Activated T-helper 2 cell treated with anti-CD3 and anti-CD28 coated beads, Interferon-gamma antibody, Interleukin-2, Interleukin-4, amounts not matched to agents 10 μg/mL and 5 μg/mL and 100 μg/mL, durations not matched to agents 14 hours and 24 hours and 36 hours (primary cell): ENCODE measurements around the gene WAS. TPM values are rescaled to one million over a fixed set of nuclear protein-coding genes. Genes with fewer than 3 reads are reported as not detected.

Experiments used
- DNase-seq: peaks from one replicate; pipeline ENCODE4 v3.0.0; 2021; ENCODE audit warnings: low spot score
- H3K27ac Mint-ChIP-seq: one replicate; pipeline ENCODE4 v1.8.0; 2021; ENCODE audit warnings: mixed read lengths
- H3K27me3 Mint-ChIP-seq: one replicate; pipeline ENCODE4 v1.8.0; 2021; ENCODE audit warnings: low read depth, mixed read lengths
- H3K36me3 Mint-ChIP-seq: one replicate; pipeline ENCODE4 v1.8.0; 2021; ENCODE audit warnings: low read depth, mixed read lengths
- H3K4me1 Mint-ChIP-seq: one replicate; pipeline ENCODE4 v1.8.0; 2021; ENCODE audit warnings: low read depth, mixed read lengths
- H3K4me3 Mint-ChIP-seq: one replicate; pipeline ENCODE4 v1.8.0; 2021; ENCODE audit warnings: low read depth, mild to moderate bottlenecking, moderate library complexity, mixed read lengths
- H3K9me3 Mint-ChIP-seq: one replicate; pipeline ENCODE4 v1.8.0; 2021; ENCODE audit warnings: mixed read lengths
- intact Hi-C: fragments of 100-400 bp; cut with micrococcal nuclease; formaldehyde crosslinking; loops from one replicate; pipeline ENCODE4 v1.15.1; 2023
- total RNA-seq: library from RNA; stranded (reverse); gene quantifications from 2 replicates; pipeline ENCODE4 v1.2.3, GENCODE V29; 2022

WAS gene
- total RNA-seq, 1 donor from 2014 or later = 120 TPM

DNA sequence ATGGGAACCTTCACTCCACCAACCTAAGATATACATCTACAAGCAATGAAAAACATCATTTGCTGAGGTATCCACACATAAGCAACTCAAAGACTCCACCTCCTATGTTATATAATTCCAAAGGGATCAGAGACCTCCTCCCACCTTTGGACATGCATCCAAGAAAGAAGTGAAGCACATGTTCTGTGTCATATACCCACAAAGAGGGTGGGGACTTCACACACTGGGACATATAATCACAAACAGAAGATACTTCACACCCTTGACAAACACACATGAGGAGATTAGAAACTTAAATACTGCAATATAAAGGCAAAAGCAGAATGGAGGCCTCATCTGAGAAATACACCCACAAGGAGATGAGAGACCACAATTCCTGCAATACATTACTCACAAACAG lies 38.3 kb downstream of the WAS start:
- H3K4me3 Mint-ChIP-seq = no peak overlapping the region
- DNase-seq = no peak
- H3K9me3 Mint-ChIP-seq = peaks cover 4% of the 10 kb centered on the region

GRCh38 chrX:48726596-48726995 lies 43.0 kb downstream of the WAS start:
- Mint-ChIP-seq H3K4me1 (peaks cover 24% of the 10 kb centered on the region), H3K27me3 (no peaks in the 10 kb centered on the region), H3K9me3 (peaks cover 23% of the 10 kb centered on the region), H3K4me3 (no peak overlapping the region), H3K27ac (no peak overlapping the region), H3K36me3 (peaks cover 30% of the 10 kb centered on the region)
- no peak for DNase-seq
- intact Hi-C loops = no loop called here

More for the DNA sequence above, 38.3 kb downstream of the WAS start:
- H3K36me3 Mint-ChIP-seq = peaks cover 30% of the 10 kb centered on the region
- peaks cover 21% of the 10 kb centered on the region for H3K4me1 Mint-ChIP-seq
- intact Hi-C loops = loop anchor here (1.0 kb wide), 1 partner anchor 9 kb away; no protein-coding TSS in a partner anchor
- no peaks in the 10 kb centered on the region for H3K27me3 Mint-ChIP-seq
- H3K27ac Mint-ChIP-seq = no peak overlapping the region

- Mint-ChIP-seq H3K4me3 (no peak overlapping the region), H3K27me3 (no peaks in the 10 kb centered on the region), H3K9me3 (peaks cover 23% of the 10 kb centered on the region), H3K27ac (peak overlapping the region; percentile 31), H3K36me3 (peaks cover 30% of the 10 kb centered on the region), H3K4me1 (peaks cover 24% of the 10 kb centered on the region)
- intact Hi-C loops = loop anchor here (2.0 kb wide), 1 partner anchor 14 kb away; no protein-coding TSS in a partner anchor
- no peak for DNase-seq
Observed at GRCh38 chrX:48728653-48729052, 45.1 kb downstream of the WAS start.

DNA sequence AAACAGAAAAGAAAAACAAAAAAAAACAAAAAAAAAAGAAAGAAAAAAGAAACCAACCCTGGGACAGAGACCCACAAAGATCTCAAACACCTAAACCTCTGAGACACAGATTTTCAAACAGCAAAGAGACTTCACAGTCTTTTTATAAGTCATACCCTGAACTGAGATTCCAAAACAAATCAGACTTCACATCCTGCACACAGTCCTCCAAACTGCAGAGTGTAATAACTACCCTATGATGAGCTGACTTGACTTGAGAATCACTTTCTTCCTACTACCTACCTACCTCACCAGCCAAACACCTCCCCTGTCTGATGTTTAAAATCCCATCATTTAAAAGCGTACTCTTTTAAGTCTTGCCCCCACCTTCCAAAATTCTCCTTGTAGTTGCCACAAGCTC lies 52.7 kb downstream of the WAS start:
- H3K27ac Mint-ChIP-seq = peak overlapping the region; percentile 93
- H3K4me3 Mint-ChIP-seq = peak overlapping the region; percentile 89
- H3K4me1 Mint-ChIP-seq = peaks cover 15% of the 10 kb centered on the region
- intact Hi-C loops = loop anchor here (2.0 to 5.0 kb wide), 3 partner anchors 60 to 221 kb away; partner anchors contain the start of gene OTUD5
- no peak for DNase-seq
- H3K9me3 Mint-ChIP-seq = no peaks in the 10 kb centered on the region
- H3K27me3 Mint-ChIP-seq = no peaks in the 10 kb centered on the region
- H3K36me3 Mint-ChIP-seq = peaks cover 3% of the 10 kb centered on the region

GRCh38 chrX:48736878-48737212 lies 53.2 kb downstream of the WAS start:
- intact Hi-C loops = loop anchor here (1.0 to 5.0 kb wide), 5 partner anchors 14 to 220 kb away; partner anchors contain the start of gene OTUD5
- Mint-ChIP-seq H3K27ac (peak overlapping the region; percentile 93), H3K4me3 (peak overlapping the region; percentile 89), H3K4me1 (peaks cover 15% of the 10 kb centered on the region), H3K9me3 (no peaks in the 10 kb centered on the region), H3K27me3 (no peaks in the 10 kb centered on the region), H3K36me3 (peaks cover 3% of the 10 kb centered on the region)
- DNase-seq = no peak

DNA sequence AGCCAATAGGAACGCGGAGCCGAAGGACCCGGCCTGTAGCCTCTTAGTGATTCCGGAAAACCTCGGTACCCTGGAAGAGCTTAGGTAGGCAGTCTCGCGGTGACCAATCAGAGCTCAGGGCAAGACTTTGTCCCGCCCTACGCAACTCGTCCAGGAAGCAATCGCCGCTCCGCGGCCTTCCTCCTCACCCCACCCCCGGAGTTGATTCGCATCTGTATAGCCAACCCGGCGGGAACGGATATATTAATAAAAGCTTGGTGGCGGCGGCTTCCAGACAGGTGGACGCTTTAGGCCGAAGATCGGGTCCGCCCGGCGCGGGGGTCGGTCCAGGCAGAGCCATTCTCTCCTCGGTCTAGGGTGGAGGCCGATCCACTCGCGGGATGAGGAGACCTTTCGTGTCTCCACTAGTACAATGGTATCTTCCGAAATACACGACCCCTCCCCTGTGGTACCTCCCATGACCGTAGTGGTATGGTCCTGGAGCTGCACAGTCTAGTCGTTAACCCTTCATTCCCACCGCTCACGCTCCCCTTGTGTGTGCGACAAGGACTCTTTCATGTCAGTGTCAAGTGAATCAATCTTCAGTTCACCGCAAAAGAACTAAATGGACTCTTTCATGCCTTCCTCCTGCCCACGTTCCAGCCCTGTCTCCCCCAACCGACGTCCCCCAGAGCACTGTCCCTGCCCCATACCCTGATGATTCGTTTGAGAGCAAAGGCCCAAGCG lies 53.8 kb downstream of the WAS start:
- intact Hi-C loops = loop anchor here (1.0 to 5.0 kb wide), 5 partner anchors 14 to 220 kb away; partner anchors contain the start of gene OTUD5
- H3K27me3 Mint-ChIP-seq = no peaks in the 10 kb centered on the region
- H3K4me3 Mint-ChIP-seq = peak overlapping the region; percentile 89
- H3K9me3 Mint-ChIP-seq = no peaks in the 10 kb centered on the region
- peaks cover 3% of the 10 kb centered on the region for H3K36me3 Mint-ChIP-seq
- peak overlapping the region; percentile 93 for H3K27ac Mint-ChIP-seq
- DNase-seq = peak; percentile 86
- H3K4me1 Mint-ChIP-seq = peaks cover 15% of the 10 kb centered on the region

DNA sequence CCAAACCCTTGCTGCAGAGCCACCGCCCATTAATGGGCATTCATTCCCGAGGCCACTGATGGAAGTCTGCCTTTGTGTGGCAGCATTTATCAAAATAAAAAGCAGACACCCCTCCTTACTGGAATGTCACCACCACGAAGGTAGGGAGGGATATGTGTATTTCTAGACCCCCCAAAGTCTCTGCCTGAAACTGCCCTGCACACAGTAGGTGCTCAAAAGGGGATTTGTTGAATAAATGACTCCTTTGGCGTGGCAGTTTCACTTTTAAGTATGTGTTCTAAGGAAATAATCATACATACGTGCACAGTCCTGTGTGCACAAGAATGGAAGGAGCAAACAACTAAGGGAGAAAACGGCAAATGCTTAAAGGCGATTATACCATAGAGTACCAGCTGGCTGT lies 54.3 kb downstream of the WAS start:
- peak overlapping the region; percentile 89 for H3K4me3 Mint-ChIP-seq
- no peaks in the 10 kb centered on the region for H3K9me3 Mint-ChIP-seq
- peaks cover 3% of the 10 kb centered on the region for H3K36me3 Mint-ChIP-seq
- peak overlapping the region; percentile 93 for H3K27ac Mint-ChIP-seq
- intact Hi-C loops = loop anchor here (1.0 to 5.0 kb wide), 5 partner anchors 13 to 219 kb away; partner anchors contain the start of gene OTUD5
- no peaks in the 10 kb centered on the region for H3K27me3 Mint-ChIP-seq
- H3K4me1 Mint-ChIP-seq = peaks cover 15% of the 10 kb centered on the region
- DNase-seq = no peak

Other genes with a start within 250 kb of the WAS start
- gene SLC38A5, start 213.5 kb upstream of the WAS start, total RNA-seq = 146 and 147 TPM in 2 replicates
- 84.6 and 89.8 TPM in 2 replicates for gene FTSJ1, start 207.6 kb upstream of the WAS start, total RNA-seq
- gene PORCN, start 174.8 kb upstream of the WAS start, total RNA-seq = 16.5 and 17.7 TPM in 2 replicates
- gene EBP, start 162.0 kb upstream of the WAS start, total RNA-seq = 209 and 212 TPM in 2 replicates
- 16.0 and 18.3 TPM in 2 replicates for gene TBC1D25, start 144.1 kb upstream of the WAS start, total RNA-seq
- gene RBM3, start 109.3 kb upstream of the WAS start, total RNA-seq = 345 and 346 TPM in 2 replicates
- gene WDR13, start 86.3 kb upstream of the WAS start, total RNA-seq = 43.4 and 44.7 TPM in 2 replicates
- 28.8 and 29.6 TPM in 2 replicates for gene SUV39H1, start 12.9 kb downstream of the WAS start, total RNA-seq
- not detected in 2 replicates for gene GLOD5, start 77.9 kb downstream of the WAS start, total RNA-seq
- gene GATA1, start 102.8 kb downstream of the WAS start, total RNA-seq = not detected in 2 replicates
- gene HDAC6, start 118.3 kb downstream of the WAS start, total RNA-seq = 73.9 and 77.7 TPM in 2 replicates
- gene ERAS, start 142.7 kb downstream of the WAS start, total RNA-seq = not detected in 2 replicates
- gene PCSK1N, start 151.8 kb downstream of the WAS start, total RNA-seq = 0.18 and 0.23 TPM in 2 replicates
- 66.2 and 71.6 TPM in 2 replicates for gene TIMM17B, start 214.0 kb downstream of the WAS start, total RNA-seq
- 97.3 and 103 TPM in 2 replicates for gene PQBP1, start 214.1 kb downstream of the WAS start, total RNA-seq
- gene SLC35A2, start 227.8 kb downstream of the WAS start, total RNA-seq = 18.3 and 21.9 TPM in 2 replicates
- gene PIM2, start 235.2 kb downstream of the WAS start, total RNA-seq = 313 and 315 TPM in 2 replicates